Bone marrow (tissue), 2 donors: ENCODE data around the gene TPO.
A peak's percentile ranks its signal among the peaks of the same experiment; 100 is the strongest.

ENCODE experiments used
- DNase-seq, 2 donors: peaks; one replicate each; lab custom pipeline; 2025; lab: John Stamatoyannopoulos, UW

Gene TPO

GRCh38 chr2:1527153-1527992 is 114.1 kb downstream of the TPO start:
- DNase-seq: no peak

GRCh38 chr2:1528273-1529064 is 115.2 kb downstream of the TPO start:
- no peak for DNase-seq

GRCh38 chr2:1538663-1539062 is 125.4 kb downstream of the TPO start:
- DNase-seq: no peak

GRCh38 chr2:1539441-1539840 is 126.2 kb downstream of the TPO start:
- no peak for DNase-seq

- no peak for DNase-seq
Measured at GRCh38 chr2:1539973-1540372, 126.7 kb downstream of the TPO start.

- DNase-seq: no peak
Measured at GRCh38 chr2:1540481-1540880, 127.2 kb downstream of the TPO start.

- DNase-seq: no peak
Measured at GRCh38 chr2:1541040-1541439, 127.8 kb downstream of the TPO start.

GRCh38 chr2:1541819-1542475 is 128.7 kb downstream of the TPO start:
- no peak for DNase-seq

GRCh38 chr2:1542971-1543370 is 129.7 kb downstream of the TPO start:
- no peak for DNase-seq

GRCh38 chr2:1543776-1544477 is 130.7 kb downstream of the TPO start:
- no peak for DNase-seq

GRCh38 chr2:1544478-1545069 is 131.3 kb downstream of the TPO start:
- no peak for DNase-seq

GRCh38 chr2:1546023-1546591 is 132.8 kb downstream of the TPO start:
- DNase-seq: no peak

- DNase-seq: no peak
Measured at GRCh38 chr2:1546901-1547300, 133.6 kb downstream of the TPO start.

GRCh38 chr2:1548910-1549673 is 135.8 kb downstream of the TPO start:
- no peak for DNase-seq

- DNase-seq: no peak
Measured at GRCh38 chr2:1550076-1550475, 136.8 kb downstream of the TPO start.

GRCh38 chr2:1550658-1551316 is 137.5 kb downstream of the TPO start:
- DNase-seq: peak in 1 of 2 donors; percentile 19

GRCh38 chr2:1551905-1552304 is 138.6 kb downstream of the TPO start:
- no peak for DNase-seq

- DNase-seq: no peak
Measured at GRCh38 chr2:1552611-1553010, 139.3 kb downstream of the TPO start.

GRCh38 chr2:1553671-1554295 is 140.5 kb downstream of the TPO start:
- DNase-seq: no peak

- no peak for DNase-seq
Measured at GRCh38 chr2:1556286-1556685, 143.0 kb downstream of the TPO start.
